Amniotic epithelial cell (primary cell): ENCODE measurements around the gene SRPK3.

Experiments used
- DNase-seq: peaks from one replicate; pipeline ENCODE4 v3.0.0-alpha.2; 2010; ENCODE audit warnings: low read depth

The SRPK3 gene

GRCh38 chrX:153786669-153787068 is 5.8 kb downstream of the SRPK3 start:
- no peak for DNase-seq

GRCh38 chrX:153789654-153790053 is 8.8 kb downstream of the SRPK3 start:
- no peak for DNase-seq

GRCh38 chrX:153791104-153791852 is 10.4 kb downstream of the SRPK3 start:
- DNase-seq, result no peak

GRCh38 chrX:153792368-153792767 is 11.5 kb downstream of the SRPK3 start:
- DNase-seq, result no peak

- DNase-seq, result peak; percentile 3
These were observed 12.4 kb downstream of the SRPK3 start for GRCh38 chrX:153793291-153793690.

GRCh38 chrX:153794018-153794896 is 13.4 kb downstream of the SRPK3 start, which contains the start of the genes IDH3G and SSR4:
IDH3G (minus strand) TSS chrX:153794375; CDS start chrX:153794326, 49 bp downstream.
SSR4 (plus strand) TSS chrX:153794668; CDS start chrX:153794688, 20 bp downstream.
- DNase-seq, result peak; percentile 90

- no peak for DNase-seq
These were observed 14.3 kb downstream of the SRPK3 start for GRCh38 chrX:153794897-153795816.

GRCh38 chrX:153797415-153798015 is 16.7 kb downstream of the SRPK3 start:
- DNase-seq, result no peak

- no peak for DNase-seq
These were observed 18.5 kb downstream of the SRPK3 start for GRCh38 chrX:153799326-153799725.

- no peak for DNase-seq
These were observed 19.4 kb downstream of the SRPK3 start for GRCh38 chrX:153800177-153800722.

GRCh38 chrX:153800746-153801145 is 19.9 kb downstream of the SRPK3 start:
- DNase-seq, result no peak

- DNase-seq, result no peak
These were observed 20.8 kb downstream of the SRPK3 start for GRCh38 chrX:153801669-153802068.

- DNase-seq, result no peak
These were observed 21.7 kb downstream of the SRPK3 start for GRCh38 chrX:153802513-153803045.

GRCh38 chrX:153803211-153804099 is 22.6 kb downstream of the SRPK3 start:
- no peak for DNase-seq

- no peak for DNase-seq
These were observed 23.3 kb downstream of the SRPK3 start for GRCh38 chrX:153804100-153804595.

- no peak for DNase-seq
These were observed 23.8 kb downstream of the SRPK3 start for GRCh38 chrX:153804621-153805020.

- no peak for DNase-seq
These were observed 24.6 kb downstream of the SRPK3 start for GRCh38 chrX:153805436-153805835.

GRCh38 chrX:153806999-153807575 is 26.2 kb downstream of the SRPK3 start:
- no peak for DNase-seq

- no peak for DNase-seq
These were observed 27.1 kb downstream of the SRPK3 start for GRCh38 chrX:153807976-153808375.
